Transverse colon (tissue), 4 donors: ENCODE data around the gene SDC3. TPM values are rescaled to one million over a fixed set of nuclear protein-coding genes. Genes with fewer than 3 reads are reported as not detected.

Experiments used
- DNase-seq: peaks from one replicate; pipeline ENCODE4 v3.0.0-alpha.2; 2019
- H3K27ac ChIP-seq, 4 donors: fragments of 200-600 bp; sonication (generic); 2 replicates each; pipeline ENCODE4 v1.5.1; 2016 to 2018; ENCODE audit warnings: inconsistent platforms in 4 of 4
- H3K27me3 ChIP-seq: fragments of 200-600 bp; sonication (generic); 2 replicates; pipeline ENCODE4 v1.5.1; 2017; ENCODE audit warnings: inconsistent platforms
- H3K36me3 ChIP-seq, 4 donors: fragments of 200-600 bp; sonication (generic); 2 replicates each; pipeline ENCODE4 v1.5.1; 2017 to 2019; ENCODE audit warnings: inconsistent platforms in 4 of 4
- H3K4me1 ChIP-seq, 4 donors: fragments of 200-600 bp; sonication (generic); 2 replicates each; pipeline ENCODE4 v1.5.1; 2017 to 2020; ENCODE audit warnings: inconsistent platforms in 4 of 4
- H3K4me3 ChIP-seq, 4 donors: fragments of 200-600 bp; sonication (generic); 1 replicate in 1 of 4; 2 replicates in 3 of 4; pipeline versions ENCODE4 v1.5.1 to v1.6.1; 2017 to 2019; ENCODE audit warnings: inconsistent platforms in 4 of 4
- H3K9me3 ChIP-seq, 2 donors: fragments of 200-600 bp; sonication (generic); 2 replicates each; pipeline ENCODE4 v1.5.1; 2017 to 2019; ENCODE audit warnings: inconsistent platforms in 2 of 2
- EP300 ChIP-seq: sonication (generic); formaldehyde crosslinking; IDR thresholded peaks from one replicate; pipeline ENCODE4 v1.6.1; 2017; ENCODE audit warnings: antibody characterized with exemption, low read depth
- POLR2A ChIP-seq: fragments of 450-650 bp; IDR thresholded peaks from one replicate; pipeline ENCODE4 v1.6.1; 2016; ENCODE audit warnings: antibody characterized with exemption, mild to moderate bottlenecking, moderate library complexity
- POLR2AphosphoS5 ChIP-seq, 3 donors: sonication (generic); formaldehyde crosslinking; IDR thresholded peaks; one replicate each; pipeline ENCODE4 v1.6.1; 2016; ENCODE audit warnings: antibody characterized with exemption in 3 of 3
- WGBS, 2 donors: methylation state at CpG; one replicate each; pipeline ENCODE4 v1.1.5; 2018; ENCODE audit warnings: low coverage in 1 of 2; 5-methylcytosine and 5-hydroxymethylcytosine counted together
- in situ Hi-C, 4 donors: fragments of 200-750 bp; cut with MboI; loops; one replicate each; pipeline versions ENCODE4 v1.15.0 to v1.15.1; 2017; ENCODE audit warnings: low sequenced_read_pairs in 3 of 4, low pct_ligation_motif_present in 1 of 4, low pct_unique_long_range_greater_than_20kb in 1 of 4
- intact Hi-C: fragments of 100-400 bp; cut with DNase I; formaldehyde crosslinking; loops from one replicate; pipeline ENCODE4 v1.15.1; 2023; ENCODE audit warnings: low total_unique reads
- total RNA-seq, 4 donors: library from RNA; depleted of rRNA; stranded (reverse); fragments of >200 nt; gene quantifications; one replicate each; pipeline ENCODE4 v1.1.0, GENCODE V29; 2016
- TF ChIP-seq, protein P1 (sequence below), 5 experiments: fragments of 200-600 bp in 3 of 5; fragments of 450-650 bp in 2 of 5; sonication (generic) in 3 of 5; IDR thresholded peaks; 1 replicate in 2 of 5; 2 replicates in 3 of 5; pipeline ENCODE4 v1.5.1; 2016 to 2017; ENCODE audit warnings: antibody characterized with exemption in 5 of 5, inconsistent platforms in 3 of 5, mild to moderate bottlenecking in 2 of 5, moderate library complexity in 1 of 5

Gene SDC3
- total RNA-seq, 4 donors from 2014 or later, result 7.9 to 35.4 (median 10.1) TPM

GRCh38 chr1:30837653-30838052 is 70.9 kb downstream of the SDC3 start:
- peaks cover 0 to 8% (median 0%) of the 10 kb centered on the region in 4 donors for H3K4me1 ChIP-seq
- in situ Hi-C loops, result no loop called here

GRCh38 chr1:30834253-30834652 is 74.3 kb downstream of the SDC3 start:
- DNase-seq, result no peak
- H3K36me3 ChIP-seq, result no peaks in the 10 kb centered on the region
- in situ Hi-C loops (no loop called here), intact Hi-C loops (no loop called here)
- TF ChIP-seq POLR2A (no peak), POLR2AphosphoS5 (IDR thresholded peaks at IDR 0.05) (no peak)
- TF ChIP-seq, protein P1, sequence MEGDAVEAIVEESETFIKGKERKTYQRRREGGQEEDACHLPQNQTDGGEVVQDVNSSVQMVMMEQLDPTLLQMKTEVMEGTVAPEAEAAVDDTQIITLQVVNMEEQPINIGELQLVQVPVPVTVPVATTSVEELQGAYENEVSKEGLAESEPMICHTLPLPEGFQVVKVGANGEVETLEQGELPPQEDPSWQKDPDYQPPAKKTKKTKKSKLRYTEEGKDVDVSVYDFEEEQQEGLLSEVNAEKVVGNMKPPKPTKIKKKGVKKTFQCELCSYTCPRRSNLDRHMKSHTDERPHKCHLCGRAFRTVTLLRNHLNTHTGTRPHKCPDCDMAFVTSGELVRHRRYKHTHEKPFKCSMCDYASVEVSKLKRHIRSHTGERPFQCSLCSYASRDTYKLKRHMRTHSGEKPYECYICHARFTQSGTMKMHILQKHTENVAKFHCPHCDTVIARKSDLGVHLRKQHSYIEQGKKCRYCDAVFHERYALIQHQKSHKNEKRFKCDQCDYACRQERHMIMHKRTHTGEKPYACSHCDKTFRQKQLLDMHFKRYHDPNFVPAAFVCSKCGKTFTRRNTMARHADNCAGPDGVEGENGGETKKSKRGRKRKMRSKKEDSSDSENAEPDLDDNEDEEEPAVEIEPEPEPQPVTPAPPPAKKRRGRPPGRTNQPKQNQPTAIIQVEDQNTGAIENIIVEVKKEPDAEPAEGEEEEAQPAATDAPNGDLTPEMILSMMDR (IDR thresholded peaks at IDR 0.05), result no peak
- H3K9me3 ChIP-seq, result no peaks in the 10 kb centered on the region
- no peak overlapping the region for H3K4me3 ChIP-seq
- H3K27ac ChIP-seq, result no peak overlapping the region
- H3K27me3 ChIP-seq, result peaks cover 3% of the 10 kb centered on the region
- WGBS, 2 donors, result 25 to 52% methylated on average over 4 of the region's 4 CpGs
- no peaks in the 10 kb centered on the region for H3K4me1 ChIP-seq

More at GRCh38 chr1:30837653-30838052, 70.9 kb downstream of the SDC3 start:
- Histone ChIP-seq H3K9me3 (no peaks in the 10 kb centered on the region), H3K27ac (no peak overlapping the region), H3K27me3 (peaks cover 3% of the 10 kb centered on the region), H3K36me3 (no peaks in the 10 kb centered on the region), H3K4me3 (no peak overlapping the region)
- TF ChIP-seq EP300, result no peak
- TF ChIP-seq, protein P1 (IDR thresholded peaks at IDR 0.05), result no peak
- no peak for TF ChIP-seq POLR2AphosphoS5 (IDR thresholded peaks at IDR 0.05)
- no peak for TF ChIP-seq POLR2A
- DNase-seq, result no peak
- intact Hi-C loops, result no loop called here
- 47 to 67% methylated on average over 1 of the region's 1 CpG for WGBS, 2 donors

GRCh38 chr1:30830537-30830936 is 78.0 kb downstream of the SDC3 start:
- DNase-seq, result no peak
- Histone ChIP-seq H3K4me3 (no peak overlapping the region), H3K36me3 (no peaks in the 10 kb centered on the region), H3K27me3 (no peaks in the 10 kb centered on the region), H3K27ac (no peak overlapping the region), H3K9me3 (no peaks in the 10 kb centered on the region), H3K4me1 (no peaks in the 10 kb centered on the region)
- in situ Hi-C loops, result no loop called here
- intact Hi-C loops, result no loop called here
- TF ChIP-seq POLR2AphosphoS5 (IDR thresholded peaks at IDR 0.05) (no peak), EP300 (no peak), POLR2A (no peak)
- TF ChIP-seq, protein P1 (IDR thresholded peaks at IDR 0.05), result no peak
- 84% methylated on average over 6 of the region's 6 CpGs for WGBS, 2 donors

DNA sequence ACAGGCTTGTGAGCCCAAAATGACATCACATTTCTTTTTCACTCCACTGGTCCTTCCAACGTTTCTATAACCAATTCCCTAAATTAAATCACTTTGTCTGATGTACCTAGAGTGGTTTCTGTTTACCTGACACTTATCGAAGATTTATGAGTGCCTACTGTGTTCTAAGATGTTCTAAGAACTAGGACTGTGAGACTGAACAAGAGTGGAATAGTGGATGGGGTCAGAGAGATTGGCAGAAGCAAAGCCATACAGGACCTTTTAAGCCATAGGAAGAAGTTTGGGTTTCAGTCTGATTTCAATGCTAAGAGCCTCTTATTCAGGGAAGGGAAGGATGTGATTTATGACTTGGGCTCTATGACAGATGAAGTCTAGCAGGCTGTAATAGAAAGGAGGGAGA is 78.7 kb downstream of the SDC3 start:
- Histone ChIP-seq H3K4me3 (no peak overlapping the region), H3K9me3 (no peaks in the 10 kb centered on the region), H3K27me3 (no peaks in the 10 kb centered on the region), H3K36me3 (no peaks in the 10 kb centered on the region), H3K4me1 (peaks cover 0 to 5% (median 2%) of the 10 kb centered on the region in 4 donors), H3K27ac (no peak overlapping the region)
- TF ChIP-seq EP300 (no peak), POLR2AphosphoS5 (IDR thresholded peaks at IDR 0.05) (no peak), POLR2A (no peak)
- TF ChIP-seq, protein P1 (IDR thresholded peaks at IDR 0.05), result no peak
- intact Hi-C loops (no loop called here), in situ Hi-C loops (no loop called here)
- 67 to 89% methylated on average over 1 to 2 of the region's 2 CpGs for WGBS, 2 donors
- DNase-seq, result no peak
